ENCODE results near the gene PPP3CA.

Gene PPP3CA

GRCh38 chr4:101288365-101289145, 58.8 kb downstream of the PPP3CA start:
- DNase-seq (ENCODE audit: low read depth): no peak

- no peak for DNase-seq (ENCODE audit: low read depth)
Observed at GRCh38 chr4:101287324-101287723, 60.0 kb downstream of the PPP3CA start.

GRCh38 chr4:101286663-101287062, 60.7 kb downstream of the PPP3CA start:
- DNase-seq (ENCODE audit: low read depth): no peak

- DNase-seq (ENCODE audit: low read depth): no peak
Observed at GRCh38 chr4:101285985-101286384, 61.3 kb downstream of the PPP3CA start.

- no peak for DNase-seq (ENCODE audit: low read depth)
Observed at GRCh38 chr4:101284546-101284945, 62.8 kb downstream of the PPP3CA start.

- no peak for DNase-seq (ENCODE audit: low read depth)
Observed at GRCh38 chr4:101283434-101283833, 63.9 kb downstream of the PPP3CA start.

- DNase-seq (ENCODE audit: low read depth): no peak
Observed at GRCh38 chr4:101282076-101282844, 65.1 kb downstream of the PPP3CA start.

GRCh38 chr4:101280866-101281600, 66.3 kb downstream of the PPP3CA start:
- no peak for DNase-seq (ENCODE audit: low read depth)

GRCh38 chr4:101279377-101279871, 67.9 kb downstream of the PPP3CA start:
- DNase-seq (ENCODE audit: low read depth): peak; percentile 88

GRCh38 chr4:101277671-101278070, 69.7 kb downstream of the PPP3CA start:
- DNase-seq (ENCODE audit: low read depth): no peak

GRCh38 chr4:101276661-101277060, 70.7 kb downstream of the PPP3CA start:
- no peak for DNase-seq (ENCODE audit: low read depth)

GRCh38 chr4:101274888-101275752, 72.2 kb downstream of the PPP3CA start:
- no peak for DNase-seq (ENCODE audit: low read depth)

GRCh38 chr4:101271516-101271915, 75.8 kb downstream of the PPP3CA start:
- DNase-seq (ENCODE audit: low read depth): no peak

- no peak for DNase-seq (ENCODE audit: low read depth)
Observed at GRCh38 chr4:101269682-101270081, 77.6 kb downstream of the PPP3CA start.

GRCh38 chr4:101265816-101266172, 81.5 kb downstream of the PPP3CA start:
- no peak for DNase-seq (ENCODE audit: low read depth)

GRCh38 chr4:101264993-101265815, 82.1 kb downstream of the PPP3CA start:
- DNase-seq (ENCODE audit: low read depth): no peak

GRCh38 chr4:101264512-101264911, 82.8 kb downstream of the PPP3CA start:
- no peak for DNase-seq (ENCODE audit: low read depth)

GRCh38 chr4:101262683-101263082, 84.6 kb downstream of the PPP3CA start:
- DNase-seq (ENCODE audit: low read depth): no peak

- DNase-seq (ENCODE audit: low read depth): no peak
Observed at GRCh38 chr4:101259876-101260275, 87.5 kb downstream of the PPP3CA start.

GRCh38 chr4:101258883-101259282, 88.4 kb downstream of the PPP3CA start:
- DNase-seq (ENCODE audit: low read depth): no peak

GRCh38 chr4:101256222-101256621, 91.1 kb downstream of the PPP3CA start:
- no peak for DNase-seq (ENCODE audit: low read depth)

Data from HS-5 (cell line).